Gastroesophageal sphincter (tissue), 2 donors: ENCODE results near the gene RBM33.

Source experiments
- EP300 ChIP-seq: sonication (generic); formaldehyde crosslinking; IDR thresholded peaks from one replicate; pipeline ENCODE4 v1.6.1; 2017; ENCODE audit warnings: antibody characterized with exemption, mild to moderate bottlenecking
- POLR2A ChIP-seq, 2 donors: fragments of 450-650 bp; IDR thresholded peaks; one replicate each; pipeline ENCODE4 v1.6.1; 2017; ENCODE audit warnings: antibody characterized with exemption in 2 of 2, mild to moderate bottlenecking in 2 of 2, moderate library complexity in 1 of 2
- POLR2AphosphoS5 ChIP-seq: sonication (generic); formaldehyde crosslinking; IDR thresholded peaks from one replicate; pipeline ENCODE4 v1.6.1; 2017; ENCODE audit warnings: antibody characterized with exemption

- TF ChIP-seq POLR2A (IDR thresholded peaks at IDR 0.05) = no peak
- no peak for TF ChIP-seq POLR2AphosphoS5
- no peak for TF ChIP-seq EP300
These were observed 171.1 kb downstream of the RBM33 start for GRCh38 chr7:155815332-155816191.
